Spleen (tissue), 11 donors: Measurements from ENCODE around the gene MOCS1. TPM values are rescaled to one million over a fixed set of nuclear protein-coding genes. Genes with fewer than 3 reads are reported as not detected.

Experiments used
- DNase-seq: peaks from one replicate; pipeline ENCODE4 v3.0.0-alpha.2; 2020
- H3K27ac ChIP-seq, 8 donors: fragments of 200-600 bp; sonication (generic) in 7 of 8; 1 replicate in 4 of 8; 2 replicates in 4 of 8; pipeline versions ENCODE4 v1.5.0 to v1.8.0; 2016 to 2021; ENCODE audit warnings: inconsistent platforms in 4 of 8, mild to moderate bottlenecking in 4 of 8, moderate library complexity in 1 of 8
- H3K27me3 ChIP-seq, 7 donors: fragments of 200-600 bp; sonication (generic) in 6 of 7; replicated peaks in 1 of 7; 1 replicate in 4 of 7; 2 replicates in 3 of 7; pipeline versions ENCODE4 v1.5.0 to v1.8.0; 2016 to 2021; ENCODE audit warnings: inconsistent platforms in 3 of 7, mild to moderate bottlenecking in 1 of 7
- H3K36me3 ChIP-seq, 6 donors: fragments of 200-600 bp; sonication (generic) in 5 of 6; 1 replicate in 4 of 6; 2 replicates in 2 of 6; pipeline versions ENCODE4 v1.5.0 to v1.8.0; 2016 to 2021; ENCODE audit warnings: inconsistent platforms in 2 of 6
- H3K4me1 ChIP-seq, 6 donors: fragments of 200-600 bp; sonication (generic) in 5 of 6; 1 replicate in 3 of 6; 2 replicates in 3 of 6; pipeline versions ENCODE4 v1.5.0 to v1.8.0; 2016 to 2021; ENCODE audit warnings: inconsistent platforms in 3 of 6
- H3K4me3 ChIP-seq, 8 donors: fragments of 200-600 bp; sonication (generic) in 7 of 8; 1 replicate in 4 of 8; 2 replicates in 4 of 8; pipeline versions ENCODE4 v1.5.0 to v1.8.0; 2016 to 2021; ENCODE audit warnings: inconsistent platforms in 4 of 8, mild to moderate bottlenecking in 4 of 8, moderate library complexity in 2 of 8
- H3K9me3 ChIP-seq, 8 donors: fragments of 200-600 bp; sonication (generic) in 7 of 8; 1 replicate in 4 of 8; 2 replicates in 4 of 8; pipeline versions ENCODE4 v1.5.0 to v1.8.0; 2016 to 2021; ENCODE audit warnings: inconsistent platforms in 4 of 8
- POLR2A ChIP-seq, 3 donors: fragments of 450-650 bp; IDR thresholded peaks; one replicate each; pipeline ENCODE4 v1.5.1; 2017; ENCODE audit warnings: antibody characterized with exemption in 3 of 3, mild to moderate bottlenecking in 1 of 3
- POLR2AphosphoS5 ChIP-seq, 3 donors: sonication (generic); formaldehyde crosslinking; IDR thresholded peaks; one replicate each; pipeline ENCODE4 v1.5.1; 2017; ENCODE audit warnings: antibody characterized with exemption in 3 of 3
- WGBS, 5 donors: extraction: QIAGEN DNeasy Blood & Tissue Kit in 3 of 5; methylation state at CpG; one replicate each; pipeline versions ENCODE4 v1.1.5 to v1.1.7; 2013 to 2018; 5-methylcytosine and 5-hydroxymethylcytosine counted together
- intact Hi-C: fragments of 100-400 bp; cut with DNase I; formaldehyde crosslinking; loops from one replicate; pipeline ENCODE4 v1.15.0; 2023; ENCODE audit warnings: low total_unique reads
- polyA plus RNA-seq, 3 donors: library from polyadenylated mRNA; stranded (reverse); fragments of 200-250 nt; gene quantifications; one replicate each; pipeline ENCODE4 v1.2.1, GENCODE V29; 2013
- total RNA-seq, 7 donors: library from RNA; depleted of rRNA in 3 of 7; stranded (reverse); fragments of >200 nt in 3 of 7; fragmentation: NEBNext Ultra II Directional in 4 of 7; extraction: Animal tissue kit (Norgen Biotek cat#: 25700) in 4 of 7; gene quantifications; one replicate each; pipeline versions ENCODE4 v1.1.0 to v1.2.1, GENCODE V29; 2016 to 2021
- TF ChIP-seq, protein P1 (sequence below), 11 experiments: fragments of 200-600 bp in 7 of 11; fragments of 450-650 bp in 4 of 11; sonication (generic) in 4 of 11; IDR thresholded peaks in 8 of 11; conservative IDR thresholded peaks in 3 of 11; 1 replicate in 7 of 11; 2 replicates in 4 of 11; pipeline versions ENCODE4 v1.4.0 to v1.8.0; 2016 to 2021; ENCODE audit warnings: antibody characterized with exemption in 11 of 11, inconsistent platforms in 4 of 11, mild to moderate bottlenecking in 1 of 11
- donor health status: healthy with polysubstance abuse.
- donor health status: DM: no; HTN: no; CAD: no; lungs with moderate emphysema.
- donor health status: DM: no; HTN: no; CAD: no.
- donor health status: Bipolar disorder and iron deficiency.
- donor health status: healthy.
- donor health status: DM: no; HTN: no; CAD: no.
- donor health status: DM: yes; HTN: yes; CAD: no.

Gene MOCS1
- total and polyA plus RNA-seq, 10 donors, result 1.2 to 10.2 (median 5.6) TPM

DNA sequence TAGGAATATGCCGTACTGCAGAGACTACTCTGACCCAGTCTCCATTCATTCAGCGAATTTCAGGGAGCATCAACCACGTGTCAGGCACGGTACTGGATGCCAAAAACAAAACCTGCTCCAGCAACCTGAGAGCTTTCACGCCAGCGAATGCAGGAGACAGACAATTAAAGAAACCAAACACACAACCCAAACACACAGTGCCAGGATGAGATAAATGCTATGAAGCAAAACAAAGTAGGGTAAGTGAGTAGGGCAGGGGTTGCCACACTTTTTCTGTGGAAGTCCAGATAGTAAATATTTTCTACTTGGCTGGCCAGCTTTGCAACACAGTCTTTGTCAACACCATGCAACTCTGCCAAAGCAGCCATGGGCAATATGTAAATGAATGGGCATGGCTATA, 10.0 kb downstream of the MOCS1 start:
- peaks cover 0 to 12% (median 0%) of the 10 kb centered on the region in 6 donors for H3K4me1 ChIP-seq
- no peak for DNase-seq
- no peaks in the 10 kb centered on the region for H3K9me3 ChIP-seq
- 69 to 95% (median 87%) methylated on average over 6 of the region's 6 CpGs for WGBS, 5 donors
- H3K27ac ChIP-seq, result no peak overlapping the region
- H3K36me3 ChIP-seq, result peaks cover 0 to 30% (median 3%) of the 10 kb centered on the region in 6 donors
- intact Hi-C loops, result no loop called here
- TF ChIP-seq, protein P1, sequence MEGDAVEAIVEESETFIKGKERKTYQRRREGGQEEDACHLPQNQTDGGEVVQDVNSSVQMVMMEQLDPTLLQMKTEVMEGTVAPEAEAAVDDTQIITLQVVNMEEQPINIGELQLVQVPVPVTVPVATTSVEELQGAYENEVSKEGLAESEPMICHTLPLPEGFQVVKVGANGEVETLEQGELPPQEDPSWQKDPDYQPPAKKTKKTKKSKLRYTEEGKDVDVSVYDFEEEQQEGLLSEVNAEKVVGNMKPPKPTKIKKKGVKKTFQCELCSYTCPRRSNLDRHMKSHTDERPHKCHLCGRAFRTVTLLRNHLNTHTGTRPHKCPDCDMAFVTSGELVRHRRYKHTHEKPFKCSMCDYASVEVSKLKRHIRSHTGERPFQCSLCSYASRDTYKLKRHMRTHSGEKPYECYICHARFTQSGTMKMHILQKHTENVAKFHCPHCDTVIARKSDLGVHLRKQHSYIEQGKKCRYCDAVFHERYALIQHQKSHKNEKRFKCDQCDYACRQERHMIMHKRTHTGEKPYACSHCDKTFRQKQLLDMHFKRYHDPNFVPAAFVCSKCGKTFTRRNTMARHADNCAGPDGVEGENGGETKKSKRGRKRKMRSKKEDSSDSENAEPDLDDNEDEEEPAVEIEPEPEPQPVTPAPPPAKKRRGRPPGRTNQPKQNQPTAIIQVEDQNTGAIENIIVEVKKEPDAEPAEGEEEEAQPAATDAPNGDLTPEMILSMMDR (IDR thresholded peaks at IDR 0.05 in 8 of 11, conservative IDR thresholded peaks at IDR 0.05 in 3 of 11), result no peak
- no peak for TF ChIP-seq POLR2A (IDR thresholded peaks at IDR 0.05)
- TF ChIP-seq POLR2AphosphoS5 (IDR thresholded peaks at IDR 0.05), result no peak
- no peak overlapping the region for H3K4me3 ChIP-seq
- peaks cover 0 to 4% (median 0%) of the 10 kb centered on the region in 7 donors for H3K27me3 ChIP-seq

DNA sequence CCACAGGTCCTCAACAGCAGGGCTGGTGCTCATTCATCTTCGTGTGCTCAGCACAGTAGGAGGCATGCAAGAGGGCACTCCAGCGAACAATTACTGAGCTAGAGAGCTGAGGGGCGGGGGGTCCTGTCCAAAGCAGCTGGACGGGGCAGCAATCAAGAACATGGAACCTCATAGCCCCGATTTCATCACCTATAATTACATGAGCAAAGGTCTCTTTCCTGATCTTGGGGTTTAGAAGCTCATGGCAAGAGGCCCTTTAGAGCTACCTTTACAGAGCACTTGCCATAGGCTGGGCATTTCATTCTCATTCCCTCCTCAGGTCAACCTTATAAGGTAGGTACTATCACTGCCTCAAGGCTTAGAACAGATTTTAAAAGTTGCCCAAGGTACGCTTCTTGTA, 10.4 kb downstream of the MOCS1 start:
- DNase-seq, result no peak
- intact Hi-C loops, result no loop called here
- Histone ChIP-seq H3K27ac (no peak overlapping the region), H3K9me3 (no peaks in the 10 kb centered on the region), H3K4me3 (no peak overlapping the region), H3K27me3 (peaks cover 0 to under 1% (median 0%) of the 10 kb centered on the region in 7 donors), H3K36me3 (peaks cover 0 to 30% (median 3%) of the 10 kb centered on the region in 6 donors), H3K4me1 (peaks cover 0 to 12% (median 0%) of the 10 kb centered on the region in 6 donors)
- no peak for TF ChIP-seq POLR2AphosphoS5 (IDR thresholded peaks at IDR 0.05)
- no peak for TF ChIP-seq POLR2A (IDR thresholded peaks at IDR 0.05)
- TF ChIP-seq, protein P1 (IDR thresholded peaks at IDR 0.05 in 8 of 11, conservative IDR thresholded peaks at IDR 0.05 in 3 of 11), result no peak
- WGBS, 5 donors, result 62 to 76% (median 68%) methylated on average over 6 of the region's 6 CpGs

DNA sequence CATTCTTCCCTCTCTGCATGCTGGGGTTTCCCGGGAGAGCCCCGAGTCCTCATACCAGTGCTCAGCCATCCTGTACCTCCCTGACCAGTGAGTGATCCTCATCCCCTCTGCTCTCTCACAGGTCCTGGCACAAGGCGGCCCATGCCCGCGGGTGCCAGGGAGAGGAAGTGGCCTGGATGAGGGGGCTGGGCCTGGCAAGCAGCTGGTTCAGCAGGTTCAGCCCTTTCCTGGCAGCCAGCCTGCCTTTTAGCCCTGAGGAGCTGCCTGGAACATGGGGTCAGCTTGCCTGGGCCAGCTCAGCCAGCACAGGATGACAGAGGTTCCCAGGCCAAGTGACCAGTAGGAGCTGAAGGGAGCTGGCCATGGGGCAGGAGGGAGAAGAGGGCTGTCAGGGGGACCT, 10.9 kb downstream of the MOCS1 start:
- no peak overlapping the region for H3K27ac ChIP-seq
- peaks cover 0 to 30% (median 3%) of the 10 kb centered on the region in 6 donors for H3K36me3 ChIP-seq
- no peaks in the 10 kb centered on the region for H3K27me3 ChIP-seq
- TF ChIP-seq POLR2A (IDR thresholded peaks at IDR 0.05) (no peak), POLR2AphosphoS5 (IDR thresholded peaks at IDR 0.05) (peak in 2 of 3 donors; percentile 6 to 75)
- TF ChIP-seq, protein P1 (IDR thresholded peaks at IDR 0.05 in 8 of 11, conservative IDR thresholded peaks at IDR 0.05 in 3 of 11), result no peak
- 54 to 100% (median 74%) methylated on average over 2 to 5 of the region's 5 CpGs; no CpG with 5 or more reads in 1 of the 5 donors for WGBS, 5 donors
- H3K4me3 ChIP-seq, result no peak overlapping the region
- intact Hi-C loops, result no loop called here
- H3K4me1 ChIP-seq, result peaks cover 0 to 12% (median 0%) of the 10 kb centered on the region in 6 donors
- no peaks in the 10 kb centered on the region for H3K9me3 ChIP-seq
- peak; percentile 71 for DNase-seq

DNA sequence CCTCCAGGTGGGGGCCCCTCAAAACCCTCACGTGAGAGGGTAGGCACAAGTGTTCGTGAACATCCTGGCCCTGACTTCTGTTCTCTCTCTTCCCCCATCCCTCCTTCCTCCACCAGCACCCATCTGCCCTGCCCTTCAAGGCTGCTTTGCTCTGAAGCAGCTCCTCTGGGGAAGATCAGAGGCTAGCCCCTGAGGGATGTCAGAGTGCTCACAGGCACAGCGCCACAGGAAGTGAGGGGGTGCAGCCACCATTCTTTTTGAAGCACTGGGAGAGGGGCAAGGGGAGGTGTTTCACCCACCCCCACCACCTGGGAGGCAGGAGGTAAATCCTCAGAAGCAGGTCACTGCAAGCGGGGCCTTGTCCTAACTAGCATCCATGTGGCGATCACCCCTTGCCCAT, 11.4 kb downstream of the MOCS1 start:
- no peak overlapping the region for H3K4me3 ChIP-seq
- H3K9me3 ChIP-seq, result no peaks in the 10 kb centered on the region
- H3K27ac ChIP-seq, result no peak overlapping the region
- intact Hi-C loops, result no loop called here
- no peaks in the 10 kb centered on the region for H3K27me3 ChIP-seq
- H3K36me3 ChIP-seq, result peaks cover 0 to 30% (median 3%) of the 10 kb centered on the region in 6 donors
- H3K4me1 ChIP-seq, result peaks cover 0 to 12% (median 0%) of the 10 kb centered on the region in 6 donors
- 76 to 82% (median 79%) methylated on average over 4 to 5 of the region's 5 CpGs for WGBS, 5 donors
- TF ChIP-seq POLR2A (IDR thresholded peaks at IDR 0.05), result no peak
- TF ChIP-seq, protein P1 (IDR thresholded peaks at IDR 0.05 in 8 of 11, conservative IDR thresholded peaks at IDR 0.05 in 3 of 11), result no peak
- TF ChIP-seq POLR2AphosphoS5 (IDR thresholded peaks at IDR 0.05), result no peak
- DNase-seq, result peak; percentile 46
